BLaER1 treated with 17β-estradiol and CSF1 and Interleukin-3, amounts not matched to agents 10 nM and 100 nM (cell line): ENCODE measurements around the gene WDR82.

Experiments used
- H3K27ac ChIP-seq, 11 experiments: shearing (Covaris generic); formaldehyde crosslinking; 2 replicates each; pipeline ENCODE4 v1.8.1; 2022
- H3K27me3 ChIP-seq, 11 experiments: shearing (Covaris generic); formaldehyde crosslinking; 2 replicates each; pipeline ENCODE4 v1.8.1; 2022
- H3K36me3 ChIP-seq, 11 experiments: shearing (Covaris generic); formaldehyde crosslinking; 2 replicates each; pipeline ENCODE4 v1.8.1; 2022
- H3K4me1 ChIP-seq, 10 experiments: shearing (Covaris generic); formaldehyde crosslinking; 2 replicates each; pipeline ENCODE4 v1.8.1; 2022
- H3K4me2 ChIP-seq, 11 experiments: shearing (Covaris generic); formaldehyde crosslinking; 2 replicates each; pipeline ENCODE4 v1.8.1; 2022
- H3K4me3 ChIP-seq, 10 experiments: shearing (Covaris generic); formaldehyde crosslinking; 2 replicates each; pipeline ENCODE4 v1.8.1; 2022
- H3K9ac ChIP-seq, 11 experiments: shearing (Covaris generic); formaldehyde crosslinking; 2 replicates each; pipeline ENCODE4 v1.8.1; 2022
- H3K9me3 ChIP-seq, 11 experiments: shearing (Covaris generic); formaldehyde crosslinking; replicated peaks in 1 of 11; 2 replicates each; pipeline ENCODE4 v1.8.1; 2022
- H4K20me1 ChIP-seq, 11 experiments: shearing (Covaris generic); formaldehyde crosslinking; 2 replicates each; pipeline ENCODE4 v1.8.1; 2022
- Cebpa-rat ChIP-seq, 11 experiments: shearing (Covaris generic); IDR thresholded peaks; 2 replicates each; pipeline ENCODE4 v1.8.1; 2022

WDR82 gene

DNA sequence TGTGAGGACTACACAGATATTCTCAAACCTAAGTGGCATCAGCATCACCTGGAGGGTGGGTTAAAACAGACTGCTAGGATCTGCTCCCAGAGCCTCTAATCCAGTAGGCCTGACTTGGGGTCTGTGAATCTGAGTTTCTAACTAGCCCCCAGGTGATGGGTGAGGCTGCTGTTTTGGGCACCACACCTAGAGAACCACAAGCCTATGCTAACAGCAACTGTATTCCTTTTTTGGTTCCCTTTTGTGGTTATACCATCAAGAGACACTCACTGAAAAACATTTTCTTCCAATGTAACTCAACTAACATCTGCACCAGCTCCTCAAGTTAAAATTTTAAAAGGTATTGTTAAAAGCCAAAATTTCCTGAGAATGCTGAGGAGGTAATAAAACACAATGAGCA, 16.0 kb downstream of the WDR82 start:
- Histone ChIP-seq H4K20me1 (peaks cover 66 to 98% (median 83%) of the 10 kb centered on the region in 11 experiments), H3K36me3 (peaks cover 100% of the 10 kb centered on the region in 11 experiments), H3K4me3 (no peak overlapping the region), H3K4me1 (peaks cover 0 to 51% (median 5%) of the 10 kb centered on the region in 10 experiments; a peak in 12 of 20 replicates), H3K9ac (0 out of 22 replicates have a peak overlapping the region, but pooled peaks of 1 of the 11 experiments have one; percentile 40), H3K9me3 (no peaks in the 10 kb centered on the region), H3K4me2 (no peak overlapping the region), H3K27me3 (no peaks in the 10 kb centered on the region), H3K27ac (no peak overlapping the region)
- no peak for TF ChIP-seq Cebpa-rat (IDR thresholded peaks at IDR 0.05)

DNA sequence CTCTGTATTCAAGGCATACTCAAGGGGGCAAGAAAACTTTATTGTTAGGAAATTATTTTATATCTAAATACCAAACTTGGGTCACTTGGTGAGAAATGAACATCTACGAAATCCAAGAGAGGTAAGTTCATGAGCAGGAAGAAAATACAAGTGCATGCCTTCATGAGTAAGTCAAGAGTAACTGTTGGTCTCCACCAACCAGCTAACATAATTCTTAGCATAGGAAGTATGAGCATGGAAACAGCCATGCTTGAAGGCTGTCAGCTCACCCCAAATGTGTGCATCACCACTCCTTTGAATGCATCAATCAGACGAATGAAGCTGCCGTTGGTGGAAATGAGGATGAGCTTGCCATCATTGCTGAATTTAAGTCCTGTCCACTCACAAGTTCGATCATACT, 19.0 kb downstream of the WDR82 start:
- Histone ChIP-seq H3K9me3 (no peaks in the 10 kb centered on the region), H3K27me3 (no peaks in the 10 kb centered on the region), H3K9ac (no peak overlapping the region), H4K20me1 (peaks cover 64 to 98% (median 87%) of the 10 kb centered on the region in 11 experiments), H3K4me2 (no peak overlapping the region), H3K27ac (no peak overlapping the region), H3K4me3 (no peak overlapping the region), H3K4me1 (peaks cover 12 to 75% (median 25%) of the 10 kb centered on the region in 10 experiments), H3K36me3 (peaks cover 92 to 100% (median 100%) of the 10 kb centered on the region in 11 experiments)
- no peak for TF ChIP-seq Cebpa-rat (IDR thresholded peaks at IDR 0.05)

DNA sequence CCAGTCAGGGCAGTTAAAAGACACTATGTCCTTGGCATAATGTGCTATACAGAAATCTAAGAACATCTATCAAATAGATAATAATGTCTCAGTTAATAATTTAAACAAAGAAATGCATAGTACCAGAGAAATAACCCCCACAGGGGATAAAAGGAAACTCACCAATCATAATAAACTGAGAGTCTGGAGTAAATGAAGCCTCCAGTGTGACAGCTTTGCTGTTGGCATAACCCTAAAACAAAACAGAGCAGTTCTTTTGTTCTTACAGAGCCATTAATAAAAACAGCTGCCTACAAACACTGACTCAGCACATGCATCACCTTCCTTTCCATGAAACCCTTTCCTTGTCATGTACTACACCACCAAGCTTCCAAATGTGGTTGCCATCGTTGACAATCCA, 19.4 kb downstream of the WDR82 start:
- H3K4me1 ChIP-seq = peaks cover 17 to 75% (median 29%) of the 10 kb centered on the region in 10 experiments
- H3K27me3 ChIP-seq = no peaks in the 10 kb centered on the region
- peaks cover 90 to 100% (median 100%) of the 10 kb centered on the region in 11 experiments for H3K36me3 ChIP-seq
- H3K4me3 ChIP-seq = no peak overlapping the region
- H3K4me2 ChIP-seq = no peak overlapping the region
- TF ChIP-seq Cebpa-rat (IDR thresholded peaks at IDR 0.05) = no peak
- peaks cover 65 to 98% (median 85%) of the 10 kb centered on the region in 11 experiments; a peak in 21 of 22 replicates for H4K20me1 ChIP-seq
- no peaks in the 10 kb centered on the region for H3K9me3 ChIP-seq
- H3K27ac ChIP-seq = no peak overlapping the region
- H3K9ac ChIP-seq = no peak overlapping the region

- peaks cover 82 to 95% (median 92%) of the 10 kb centered on the region in 11 experiments for H3K36me3 ChIP-seq
- H3K4me3 ChIP-seq = no peak overlapping the region
- H4K20me1 ChIP-seq = peaks cover 56 to 95% (median 79%) of the 10 kb centered on the region in 11 experiments; a peak in 21 of 22 replicates
- H3K4me2 ChIP-seq = peak overlapping the region in 1 of 11 experiments; percentile 90; a peak in 1 of 22 replicates
- no peaks in the 10 kb centered on the region for H3K27me3 ChIP-seq
- H3K4me1 ChIP-seq = peaks cover 28 to 74% (median 37%) of the 10 kb centered on the region in 10 experiments
- peak overlapping the region in 2 of 11 experiments; percentile 4 to 9; a peak in 1 of 22 replicates for H3K9ac ChIP-seq
- TF ChIP-seq Cebpa-rat (IDR thresholded peaks at IDR 0.05) = no peak
- no peaks in the 10 kb centered on the region for H3K9me3 ChIP-seq
- H3K27ac ChIP-seq = no peak overlapping the region; a peak in 1 of 22 replicates
Observed at GRCh38 chr3:52257911-52258310, 20.5 kb downstream of the WDR82 start.

DNA sequence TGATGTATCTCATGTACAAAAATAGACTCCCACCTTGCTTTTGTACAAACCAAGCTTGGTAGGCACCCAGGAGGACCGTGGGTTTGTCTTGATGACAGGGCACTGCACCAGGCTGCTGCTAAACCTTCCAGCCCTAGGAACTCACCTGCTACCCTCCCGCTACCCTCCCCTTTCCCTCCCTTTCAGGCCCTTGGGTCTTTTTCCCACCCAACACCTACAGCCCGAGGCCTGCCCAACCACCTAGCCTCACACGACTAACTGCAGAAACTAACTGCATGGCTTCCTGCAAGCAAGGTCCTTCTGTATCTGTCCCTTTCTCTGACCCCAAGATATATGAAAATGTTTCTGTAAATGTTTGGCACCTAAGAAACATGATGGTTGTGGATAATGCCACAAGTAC, 21.8 kb downstream of the WDR82 start:
- Histone ChIP-seq H4K20me1 (peaks cover 43 to 87% (median 67%) of the 10 kb centered on the region in 11 experiments; a peak in 21 of 22 replicates), H3K4me2 (peak overlapping the region in 3 of 11 experiments; percentile 86 to 90 (median 88); a peak in 3 of 22 replicates), H3K27me3 (no peaks in the 10 kb centered on the region), H3K4me1 (peaks cover 38 to 81% (median 50%) of the 10 kb centered on the region in 10 experiments), H3K9me3 (no peaks in the 10 kb centered on the region), H3K36me3 (peaks cover 79 to 95% (median 92%) of the 10 kb centered on the region in 11 experiments), H3K27ac (peak overlapping the region in 1 of 11 experiments; percentile 4; a peak in 1 of 22 replicates), H3K4me3 (no peak overlapping the region), H3K9ac (peak overlapping the region in 3 of 11 experiments; percentile 14 to 32 (median 22); a peak in 1 of 22 replicates)
- TF ChIP-seq Cebpa-rat (IDR thresholded peaks at IDR 0.05) = no peak

- peaks cover 40 to 85% (median 55%) of the 10 kb centered on the region in 10 experiments for H3K4me1 ChIP-seq
- peak overlapping the region in 5 of 11 experiments; percentile 39 to 90 (median 86); a peak in 8 of 22 replicates for H3K4me2 ChIP-seq
- H3K9me3 ChIP-seq = no peaks in the 10 kb centered on the region
- no peak for TF ChIP-seq Cebpa-rat (IDR thresholded peaks at IDR 0.05)
- no peaks in the 10 kb centered on the region for H3K27me3 ChIP-seq
- H3K27ac ChIP-seq = peak overlapping the region in 2 of 11 experiments; percentile 7 to 11; a peak in 2 of 22 replicates
- H4K20me1 ChIP-seq = peaks cover 38 to 82% (median 63%) of the 10 kb centered on the region in 11 experiments; a peak in 21 of 22 replicates
- peak overlapping the region in 5 of 11 experiments; percentile 14 to 33 (median 32); a peak in 2 of 22 replicates for H3K9ac ChIP-seq
- H3K36me3 ChIP-seq = peaks cover 79 to 95% (median 92%) of the 10 kb centered on the region in 11 experiments
- H3K4me3 ChIP-seq = no peak overlapping the region
Observed at GRCh38 chr3:52256159-52256558, 22.3 kb downstream of the WDR82 start.

- Histone ChIP-seq H3K27ac (peak overlapping the region in 7 of 11 experiments; percentile 76 to 83 (median 80); a peak in 9 of 22 replicates), H3K4me2 (peak overlapping the region; percentile 70 to 95 (median 85)), H4K20me1 (peaks cover 25 to 72% (median 55%) of the 10 kb centered on the region in 11 experiments; a peak in 21 of 22 replicates), H3K4me3 (no peak overlapping the region), H3K4me1 (peaks cover 51 to 99% (median 67%) of the 10 kb centered on the region in 10 experiments), H3K9ac (peak overlapping the region in 3 of 11 experiments; percentile 67 to 78 (median 68); a peak in 2 of 22 replicates), H3K27me3 (no peaks in the 10 kb centered on the region), H3K9me3 (no peaks in the 10 kb centered on the region), H3K36me3 (peaks cover 79 to 95% (median 92%) of the 10 kb centered on the region in 11 experiments)
- no peak for TF ChIP-seq Cebpa-rat (IDR thresholded peaks at IDR 0.05)
Observed at GRCh38 chr3:52254608-52255007, 23.8 kb downstream of the WDR82 start.

GRCh38 chr3:52253314-52254304, 24.8 kb downstream of the WDR82 start:
- Histone ChIP-seq H3K4me2 (peak overlapping the region; percentile 70 to 95 (median 85)), H3K4me3 (peak overlapping the region in 8 of 10 experiments; percentile 7 to 41 (median 27); a peak in 10 of 20 replicates), H3K9ac (peak overlapping the region; percentile 51 to 78 (median 68); a peak in 21 of 22 replicates), H3K36me3 (peaks cover 79 to 95% (median 92%) of the 10 kb centered on the region in 11 experiments), H4K20me1 (peaks cover 19 to 72% (median 56%) of the 10 kb centered on the region in 11 experiments; a peak in 21 of 22 replicates), H3K9me3 (no peaks in the 10 kb centered on the region), H3K27ac (peak overlapping the region; percentile 69 to 83 (median 79)), H3K4me1 (peaks cover 51 to 99% (median 71%) of the 10 kb centered on the region in 10 experiments), H3K27me3 (no peaks in the 10 kb centered on the region)
- TF ChIP-seq Cebpa-rat (IDR thresholded peaks at IDR 0.05) = 0 out of 22 replicates have a peak, but pooled peaks of 1 of the 11 experiments have one; percentile 21
